Gastroesophageal sphincter (tissue), 3 donors: ENCODE data around the gene TGFBI.

Experiments
- CTCF ChIP-seq, 4 experiments: fragments of 200-600 bp in 2 of 4; fragments of 450-650 bp in 2 of 4; sonication (generic) in 1 of 4; IDR thresholded peaks; one replicate each; pipeline ENCODE4 v1.5.1; 2017 to 2019; ENCODE audit warnings: antibody characterized with exemption in 4 of 4, mild to moderate bottlenecking in 2 of 4, moderate library complexity in 2 of 4
- POLR2A ChIP-seq, 2 donors: fragments of 450-650 bp; IDR thresholded peaks; one replicate each; pipeline ENCODE4 v1.6.1; 2017; ENCODE audit warnings: antibody characterized with exemption in 2 of 2, mild to moderate bottlenecking in 2 of 2, moderate library complexity in 1 of 2
- POLR2AphosphoS5 ChIP-seq: sonication (generic); formaldehyde crosslinking; IDR thresholded peaks from one replicate; pipeline ENCODE4 v1.6.1; 2017; ENCODE audit warnings: antibody characterized with exemption

GRCh38 chr5:136011414-136012001, 17.3 kb upstream of the TGFBI start:
- no peak for TF ChIP-seq CTCF (IDR thresholded peaks at IDR 0.05)
- no peak for TF ChIP-seq POLR2A (IDR thresholded peaks at IDR 0.05)
- peak; percentile 62 for TF ChIP-seq POLR2AphosphoS5
